Measurements from ENCODE around the gene GLS.

Gene GLS

GRCh38 chr2:190891889-190892288 is 11.3 kb downstream of the GLS start:
- peak overlapping the region; percentile 57 for H3K4me3 ChIP-seq (ENCODE audit: low read length)
- H3K4me2 ChIP-seq (ENCODE audit: low read length) = peak overlapping the region; percentile 69
- peaks cover 100% of the 10 kb centered on the region for H3K79me2 ChIP-seq (ENCODE audit: low read length)
- H3K27me3 ChIP-seq (ENCODE audit: low read depth, low read length) = no peaks in the 10 kb centered on the region
- H2AFZ ChIP-seq (ENCODE audit: low read depth, low read length) = no peak overlapping the region
- H3K9ac ChIP-seq (ENCODE audit: low read length) = peak overlapping the region; percentile 50
- H3K9me3 ChIP-seq (ENCODE audit: insufficient read depth, low read length) = no peaks in the 10 kb centered on the region
- TF ChIP-seq CTCF (IDR thresholded peaks at IDR 0.05; ENCODE audit: low read depth, low read length) = no peak
- H4K20me1 ChIP-seq (ENCODE audit: insufficient read depth, low read length) = peaks cover 78% of the 10 kb centered on the region
- peaks cover 60% of the 10 kb centered on the region for H3K4me1 ChIP-seq (ENCODE audit: low read length)
- peak overlapping the region; percentile 68 for H3K27ac ChIP-seq (ENCODE audit: low read length)
- H3K36me3 ChIP-seq (replicated peaks; ENCODE audit: low read depth, low read length) = peaks cover 38% of the 10 kb centered on the region

GRCh38 chr2:190893157-190893556 is 12.5 kb downstream of the GLS start:
- peaks cover 69% of the 10 kb centered on the region for H4K20me1 ChIP-seq (ENCODE audit: insufficient read depth, low read length)
- peaks cover 35% of the 10 kb centered on the region for H3K36me3 ChIP-seq (replicated peaks; ENCODE audit: low read depth, low read length)
- no peak overlapping the region for H3K27ac ChIP-seq (ENCODE audit: low read length)
- TF ChIP-seq EZH2phosphoT487 (IDR thresholded peaks at IDR 0.05; ENCODE audit: low read depth) (no peak), CTCF (IDR thresholded peaks at IDR 0.05; ENCODE audit: low read depth, low read length) (no peak)
- H3K79me2 ChIP-seq (ENCODE audit: low read length) = peaks cover 98% of the 10 kb centered on the region
- H3K4me1 ChIP-seq (ENCODE audit: low read length) = peaks cover 49% of the 10 kb centered on the region
- no peak overlapping the region for H3K4me2 ChIP-seq (ENCODE audit: low read length)
- no peaks in the 10 kb centered on the region for H3K27me3 ChIP-seq (ENCODE audit: low read depth, low read length)
- no peak overlapping the region for H2AFZ ChIP-seq (ENCODE audit: low read depth, low read length)
- no peak overlapping the region for H3K4me3 ChIP-seq (ENCODE audit: low read length)
- H3K9me3 ChIP-seq (ENCODE audit: insufficient read depth, low read length) = no peaks in the 10 kb centered on the region
- no peak overlapping the region for H3K9ac ChIP-seq (ENCODE audit: low read length)

GRCh38 chr2:190896477-190896876 is 15.9 kb downstream of the GLS start:
- no peak for TF ChIP-seq EZH2phosphoT487 (IDR thresholded peaks at IDR 0.05; ENCODE audit: low read depth)
- TF ChIP-seq CTCF (IDR thresholded peaks at IDR 0.05; ENCODE audit: low read depth, low read length) = no peak
- H3K9ac ChIP-seq (ENCODE audit: low read length) = no peak overlapping the region
- H2AFZ ChIP-seq (ENCODE audit: low read depth, low read length) = no peak overlapping the region
- H3K27ac ChIP-seq (ENCODE audit: low read length) = no peak overlapping the region
- H3K36me3 ChIP-seq (replicated peaks; ENCODE audit: low read depth, low read length) = peaks cover 50% of the 10 kb centered on the region
- no peak overlapping the region for H3K4me2 ChIP-seq (ENCODE audit: low read length)
- H3K9me3 ChIP-seq (ENCODE audit: insufficient read depth, low read length) = no peaks in the 10 kb centered on the region
- H3K79me2 ChIP-seq (ENCODE audit: low read length) = peaks cover 81% of the 10 kb centered on the region
- H3K27me3 ChIP-seq (ENCODE audit: low read depth, low read length) = no peaks in the 10 kb centered on the region
- no peak overlapping the region for H3K4me3 ChIP-seq (ENCODE audit: low read length)
- peaks cover 38% of the 10 kb centered on the region for H4K20me1 ChIP-seq (ENCODE audit: insufficient read depth, low read length)
- peaks cover 17% of the 10 kb centered on the region for H3K4me1 ChIP-seq (ENCODE audit: low read length)

GRCh38 chr2:190903693-190904450 is 23.3 kb downstream of the GLS start:
- Histone ChIP-seq H2AFZ (ENCODE audit: low read depth, low read length) (no peak overlapping the region), H3K79me2 (ENCODE audit: low read length) (peaks cover 58% of the 10 kb centered on the region), H3K4me1 (ENCODE audit: low read length) (no peaks in the 10 kb centered on the region), H3K27me3 (ENCODE audit: low read depth, low read length) (no peaks in the 10 kb centered on the region), H3K9ac (ENCODE audit: low read length) (no peak overlapping the region), H4K20me1 (ENCODE audit: insufficient read depth, low read length) (peaks cover 13% of the 10 kb centered on the region; the same call in 1 of the 2 replicates), H3K36me3 (replicated peaks; ENCODE audit: low read depth, low read length) (peaks cover 56% of the 10 kb centered on the region), H3K4me2 (ENCODE audit: low read length) (no peak overlapping the region), H3K27ac (ENCODE audit: low read length) (no peak overlapping the region), H3K9me3 (ENCODE audit: insufficient read depth, low read length) (no peaks in the 10 kb centered on the region), H3K4me3 (ENCODE audit: low read length) (no peak overlapping the region)
- no peak for TF ChIP-seq CTCF (IDR thresholded peaks at IDR 0.05; ENCODE audit: low read depth, low read length)
- TF ChIP-seq EZH2phosphoT487 (IDR thresholded peaks at IDR 0.05; ENCODE audit: low read depth) = no peak
